MCF 10A (cell line): Measurements from ENCODE around the gene SPINT1. TPM values are rescaled to one million over a fixed set of nuclear protein-coding genes. Genes with fewer than 3 reads are reported as not detected.

Experiments
- BruUV-seq: library from RNA; stranded (reverse); fragments of 400-500 nt; replicated peaks from 2 replicates; lab custom pipeline; 2021; lab: Mats Ljungman, UMichigan
- CTCF ChIA-PET: fragments of 300-600 bp; sonication (Branson Sonifier 250); formaldehyde crosslinking; extraction: SDS; loops from one replicate; lab custom pipeline; 2021; ENCODE audit warnings: antibody characterized with exemption, inconsistent platforms; lab: Yijun Ruan, JAX
- POLR2A ChIA-PET: fragments of 300-600, 350-650 bp; sonication (Branson Sonifier 250); formaldehyde crosslinking; extraction: SDS; loops from one replicate; lab custom pipeline; 2020; ENCODE audit warnings: antibody characterized with exemption, inconsistent platforms; lab: Yijun Ruan, JAX
- DNase-seq: peaks from one replicate; pipeline ENCODE4 v3.0.0-alpha.2; 2018; ENCODE audit not compliant: unreplicated experiment
- H3K27ac Mint-ChIP-seq: one replicate; pipeline ENCODE4 v1.8.0; 2022; ENCODE audit warnings: mild to moderate bottlenecking, low read depth, mixed read lengths; ENCODE audit not compliant: unreplicated experiment
- H3K27me3 Mint-ChIP-seq: one replicate; pipeline ENCODE4 v1.8.0; 2022; ENCODE audit warnings: mixed read lengths; ENCODE audit not compliant: insufficient read depth, unreplicated experiment
- H3K36me3 Mint-ChIP-seq: one replicate; pipeline ENCODE4 v1.8.0; 2022; ENCODE audit warnings: mild to moderate bottlenecking, moderate library complexity, mixed read lengths; ENCODE audit not compliant: insufficient read depth, unreplicated experiment
- H3K4me1 Mint-ChIP-seq: one replicate; pipeline ENCODE4 v1.8.0; 2022; ENCODE audit warnings: mixed read lengths; ENCODE audit not compliant: insufficient read depth, unreplicated experiment
- H3K4me3 Mint-ChIP-seq: one replicate; pipeline ENCODE4 v1.8.0; 2022; ENCODE audit warnings: mild to moderate bottlenecking, moderate library complexity, mixed read lengths; ENCODE audit not compliant: unreplicated experiment
- H3K9me3 Mint-ChIP-seq: one replicate; pipeline ENCODE4 v1.8.0; 2022; ENCODE audit warnings: mixed read lengths; ENCODE audit not compliant: unreplicated experiment
- CTCF ChIP-seq: fragments of 200-600 bp; IDR thresholded peaks from one replicate; pipeline ENCODE4 v1.8.0; 2022; ENCODE audit warnings: antibody characterized with exemption, mild to moderate bottlenecking; ENCODE audit not compliant: unreplicated experiment
- intact Hi-C: fragments of 100-400 bp; cut with micrococcal nuclease; formaldehyde crosslinking; loops from 2 replicates; pipeline ENCODE4 v1.14.1; 2022
- total RNA-seq: library from RNA; stranded (reverse); gene quantifications from 2 replicates; pipeline ENCODE4 v1.2.3, GENCODE V29; 2022

The SPINT1 gene
- total RNA-seq, 1 experiment from 2014 or later, result 57.9 TPM

DNA sequence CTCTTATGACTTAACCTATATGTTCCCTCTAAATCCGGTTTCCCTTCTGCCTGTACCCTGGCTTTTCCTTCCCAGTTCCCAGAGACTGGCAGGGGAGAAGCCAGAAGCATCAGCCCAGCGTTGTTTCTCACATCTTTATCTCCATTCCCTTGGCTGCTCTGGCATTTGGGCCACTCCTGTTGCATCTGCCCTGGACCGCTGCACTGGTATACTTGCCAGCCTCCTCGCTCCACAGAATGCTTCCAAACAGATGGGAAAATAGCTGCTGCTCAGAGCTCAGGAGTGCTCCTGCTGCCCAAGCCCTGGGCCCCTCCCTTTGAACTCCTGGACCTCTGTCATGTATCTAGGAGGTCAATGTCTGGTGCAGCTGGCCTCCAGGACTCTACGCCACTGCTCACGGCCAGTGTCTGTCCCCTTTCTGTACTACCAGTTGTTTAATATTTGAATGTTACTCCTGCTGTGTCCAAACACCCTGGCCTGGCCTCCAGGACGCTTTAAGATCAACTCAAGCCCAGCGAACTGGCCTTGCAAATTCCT is 6.8 kb downstream of the SPINT1 start:
- Mint-ChIP-seq H3K36me3 (peaks cover 65% of the 10 kb centered on the region), H3K4me3 (no peak overlapping the region), H3K27me3 (no peaks in the 10 kb centered on the region), H3K9me3 (no peaks in the 10 kb centered on the region), H3K4me1 (peaks cover 22% of the 10 kb centered on the region), H3K27ac (no peak overlapping the region)
- TF ChIP-seq CTCF, result no peak
- intact Hi-C loops, result no loop called here
- ChIA-PET CTCF (interaction anchor here (0.5 to 9.3 kb wide), 9 partner anchors 8 to 252 kb away, joined by 3 to 130 read pairs (median 3); no protein-coding TSS in a partner anchor), POLR2A (interaction anchor here (0.5 kb wide), 1 partner anchor 44 kb away, joined by 3 read pairs; the partner anchor contains the start of gene VPS18)
- no peak for DNase-seq
- BruUV-seq, result no TSS peak

DNA sequence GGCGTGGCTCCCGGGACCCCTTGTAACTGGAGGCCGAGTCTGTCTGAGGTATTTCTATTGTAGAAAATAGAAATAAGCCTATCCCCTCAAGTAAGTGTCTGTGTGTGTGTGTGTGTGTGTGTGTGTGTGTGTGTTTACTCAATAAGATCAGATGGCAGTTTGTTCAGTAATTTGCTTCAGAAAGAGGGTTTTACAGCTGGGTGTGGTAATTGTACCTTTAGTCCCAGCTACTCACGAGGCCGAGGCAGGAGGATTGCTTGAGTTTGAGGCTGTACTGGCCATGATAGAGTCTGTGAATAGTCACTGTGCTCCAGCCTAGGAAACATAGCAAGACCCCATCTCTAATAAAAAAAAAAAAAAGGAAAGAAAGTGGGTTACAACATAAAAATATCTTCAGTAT is 8.7 kb downstream of the SPINT1 start:
- no TSS peak for BruUV-seq
- peaks cover 62% of the 10 kb centered on the region for H3K36me3 Mint-ChIP-seq
- H3K4me3 Mint-ChIP-seq, result no peak overlapping the region

DNA sequence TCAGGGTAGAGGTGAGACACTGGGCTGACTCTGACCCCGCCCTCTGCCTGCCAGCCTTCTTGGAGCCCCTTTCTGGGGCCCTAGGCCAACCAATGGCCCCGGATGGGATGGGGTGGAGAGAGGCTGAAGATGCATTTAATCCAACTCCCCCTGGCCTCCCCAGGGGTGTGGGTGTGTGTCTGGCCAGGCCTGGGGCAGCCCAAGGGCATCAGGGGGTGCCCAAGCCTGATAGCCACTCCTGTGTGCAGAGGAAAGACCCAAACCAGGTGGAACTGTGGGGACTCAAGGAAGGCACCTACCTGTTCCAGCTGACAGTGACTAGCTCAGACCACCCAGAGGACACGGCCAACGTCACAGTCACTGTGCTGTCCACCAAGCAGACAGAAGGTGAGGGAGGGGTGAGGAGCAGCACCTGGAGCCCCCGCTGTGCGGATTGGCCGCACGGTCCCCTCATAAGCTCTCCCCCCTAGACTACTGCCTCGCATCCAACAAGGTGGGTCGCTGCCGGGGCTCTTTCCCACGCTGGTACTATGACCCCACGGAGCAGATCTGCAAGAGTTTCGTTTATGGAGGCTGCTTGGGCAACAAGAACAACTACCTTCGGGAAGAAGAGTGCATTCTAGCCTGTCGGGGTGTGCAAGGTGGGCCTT is 9.5 kb downstream of the SPINT1 start:
- POLR2A ChIA-PET, result no interaction called here

More for the DNA sequence above, 8.7 kb downstream of the SPINT1 start:
- intact Hi-C loops, result no loop called here
- POLR2A ChIA-PET, result no interaction called here
- no peaks in the 10 kb centered on the region for H3K9me3 Mint-ChIP-seq
- H3K27ac Mint-ChIP-seq, result no peak overlapping the region
- peaks cover 5% of the 10 kb centered on the region for H3K4me1 Mint-ChIP-seq
- DNase-seq, result no peak
- no peak for TF ChIP-seq CTCF
- CTCF ChIA-PET, result interaction anchor here (0.6 to 1.4 kb wide), 2 partner anchors 21 to 40 kb away, joined by 3 to 4 read pairs; no protein-coding TSS in a partner anchor
- H3K27me3 Mint-ChIP-seq, result no peaks in the 10 kb centered on the region

More for the DNA sequence above, 9.5 kb downstream of the SPINT1 start:
- Mint-ChIP-seq H3K27ac (no peak overlapping the region), H3K4me1 (no peaks in the 10 kb centered on the region), H3K27me3 (no peaks in the 10 kb centered on the region), H3K4me3 (no peak overlapping the region), H3K9me3 (no peaks in the 10 kb centered on the region), H3K36me3 (peaks cover 68% of the 10 kb centered on the region)
- intact Hi-C loops, result no loop called here
- no TSS peak for BruUV-seq
- CTCF ChIA-PET, result interaction anchor here (2.9 kb wide), 1 partner anchor 68 kb away, joined by 10 read pairs; no protein-coding TSS in a partner anchor
- no peak for DNase-seq
- TF ChIP-seq CTCF, result no peak
